K562 (cell line): ENCODE measurements around the gene RNF114. TPM values are rescaled to one million over a fixed set of nuclear protein-coding genes. Genes with fewer than 3 reads are reported as not detected.
A peak's percentile ranks its signal among the peaks of the same experiment; 100 is the strongest.

Source experiments
- ATAC-seq: fragments of 200-7000 bp; cut with Tn5 transposase; 3 replicates; pipeline ENCODE4 v1.9.1; 2020; ENCODE audit warnings: moderate library complexity
- BruUV-seq: library from RNA; stranded (reverse); fragments of 400-500 nt; replicated peaks from 2 replicates; lab custom pipeline; 2021; lab: Mats Ljungman, UMichigan
- CTCF ChIA-PET: fragments of 300-600 bp; formaldehyde crosslinking; extraction: SDS; loops from one replicate; lab custom pipeline; 2021; ENCODE audit warnings: low intra/inter-chr PET ratio; lab: Yijun Ruan, JAX
- POLR2A ChIA-PET: fragments of 300-600, 350-650 bp; sonication (Branson Sonifier 250); formaldehyde crosslinking; extraction: SDS; loops from one replicate; lab custom pipeline; 2021; ENCODE audit warnings: antibody characterized with exemption, inconsistent platforms; lab: Yijun Ruan, JAX
- DNase-seq, 4 experiments: peaks; one replicate each; pipeline versions ENCODE4 v3.0.0 to v3.0.0-alpha.2; 2011 to 2018; ENCODE audit warnings: low spot score in 3 of 4, mixed read lengths in 3 of 4; ENCODE audit errors: extremely low read depth in 1 of 4
- FAIRE-seq: peaks from 2 replicates; lab custom pipeline; 2011; peaks lifted over from hg19 to GRCh38; lab: Jason Lieb, UNC
- H2AFZ ChIP-seq: 2 replicates; pipeline ENCODE4 v1.6.0; 2011; ENCODE audit warnings: low read depth, low read length, control low read depth, inconsistent platforms
- H3K27ac ChIP-seq: fragments of 200-600 bp; 3 replicates; pipeline ENCODE4 v1.8.0; 2011; ENCODE audit warnings: low read depth, mild to moderate bottlenecking, control low read depth, inconsistent platforms, low read length, moderate library complexity, mixed read lengths; ENCODE audit errors: extremely low read depth
- H3K27me3 ChIP-seq, 2 experiments: fragments of 300-600 bp in 1 of 2; 2 replicates in 1 of 2; 3 replicates in 1 of 2; pipeline versions ENCODE4 v1.6.0 to v1.8.0; 2011; ENCODE audit warnings: inconsistent platforms in 2 of 2, low read length in 2 of 2, mild to moderate bottlenecking in 1 of 2, mixed read lengths in 1 of 2, moderate library complexity in 1 of 2; ENCODE audit not compliant: control insufficient read depth in 2 of 2, insufficient read depth in 2 of 2
- H3K36me3 ChIP-seq: fragments of 300-600 bp; 3 replicates; pipeline ENCODE4 v1.8.0; 2011; ENCODE audit warnings: mild to moderate bottlenecking, low read length, inconsistent platforms; ENCODE audit not compliant: control insufficient read depth, insufficient read depth
- H3K4me1 ChIP-seq, 2 experiments: fragments of 200-600 bp in 1 of 2; replicated peaks in 1 of 2; 2 replicates in 1 of 2; 3 replicates in 1 of 2; pipeline versions ENCODE4 v1.5.1 to v1.8.0; 2011; ENCODE audit warnings: inconsistent platforms in 2 of 2, low read length in 2 of 2, mild to moderate bottlenecking in 1 of 2, mixed read lengths in 1 of 2, moderate library complexity in 1 of 2; ENCODE audit not compliant: control insufficient read depth in 2 of 2, insufficient read depth in 2 of 2
- H3K4me2 ChIP-seq: 2 replicates; pipeline ENCODE4 v1.6.1; 2011; ENCODE audit warnings: low read length, control low read depth, inconsistent platforms, mixed read lengths; ENCODE audit not compliant: insufficient read depth
- H3K4me3 ChIP-seq: fragments of 200-600 bp; sonication (generic), shearing (Covaris generic); 2 replicates; pipeline ENCODE4 v1.5.1; 2016; ENCODE audit warnings: control low read depth, inconsistent platforms
- H3K79me2 ChIP-seq: fragments of 200-600 bp; 3 replicates; pipeline ENCODE4 v1.8.0; 2011; ENCODE audit warnings: low read length, inconsistent platforms; ENCODE audit not compliant: control insufficient read depth, insufficient read depth
- H3K9ac ChIP-seq, 2 experiments: 2 replicates each; pipeline versions ENCODE4 v1.6.0 to v1.6.1; 2011; ENCODE audit warnings: low read depth in 2 of 2, low read length in 2 of 2, control low read depth in 1 of 2, inconsistent platforms in 1 of 2, mild to moderate bottlenecking in 1 of 2, mixed read lengths in 1 of 2; ENCODE audit not compliant: insufficient read depth in 1 of 2
- H3K9me1 ChIP-seq: one replicate; pipeline ENCODE4 v1.6.0; 2011; ENCODE audit warnings: inconsistent platforms, mild to moderate bottlenecking, low read length, moderate library complexity; ENCODE audit not compliant: control insufficient read depth, insufficient read depth
- H3K9me3 ChIP-seq: replicated peaks from 2 replicates; pipeline ENCODE4 v1.5.1; 2011; ENCODE audit warnings: low read depth, low read length, inconsistent platforms; ENCODE audit not compliant: control insufficient read depth, insufficient read depth
- H4K20me1 ChIP-seq: replicated peaks from 2 replicates; pipeline ENCODE4 v1.6.1; 2011; ENCODE audit warnings: low read length, inconsistent platforms, mixed read lengths; ENCODE audit not compliant: control insufficient read depth, insufficient read depth
- AFF1 ChIP-seq, 2 experiments: fragments of 450-650 bp; IDR thresholded peaks; 2 replicates each; pipeline ENCODE4 v1.6.1; 2018; ENCODE audit warnings: mild to moderate bottlenecking in 2 of 2, low read depth in 1 of 2; ENCODE audit not compliant: partially characterized antibody in 2 of 2
- ARID1B ChIP-seq: fragments of 450-650 bp; IDR thresholded peaks from 2 replicates; pipeline ENCODE4 v1.6.1; 2016; ENCODE audit warnings: antibody characterized with exemption, mild to moderate bottlenecking, inconsistent platforms
- BRD9 ChIP-seq: fragments of 450-650 bp; IDR thresholded peaks from 2 replicates; pipeline ENCODE4 v1.6.1; 2018; ENCODE audit warnings: low read depth; ENCODE audit not compliant: partially characterized antibody
- JUND ChIP-seq, 2 experiments: IDR thresholded peaks; 2 replicates in 1 of 2; 3 replicates in 1 of 2; pipeline ENCODE4 v1.6.1; 2011; ENCODE audit warnings: borderline replicate concordance in 2 of 2, low read depth in 2 of 2, low read length in 2 of 2, improper control_type of control experiment in 1 of 2, missing biosample characterization in 1 of 2, missing genetic modification characterization in 1 of 2, missing genetic modification reagents in 1 of 2
- PREB ChIP-seq: sonication (generic); formaldehyde crosslinking; IDR thresholded peaks from 2 replicates; pipeline ENCODE4 v1.8.1; 2023; ENCODE audit warnings: mild to moderate bottlenecking, missing genetic modification reagents
- RBM15 ChIP-seq: fragments of 200-400 bp; formaldehyde crosslinking; IDR thresholded peaks from 2 replicates; pipeline ENCODE4 v1.6.1; 2018; ENCODE audit warnings: mild to moderate bottlenecking, low read length, moderate library complexity; ENCODE audit not compliant: insufficient read depth
- SMARCA4 ChIP-seq: fragments of 450-650 bp; IDR thresholded peaks from 2 replicates; pipeline ENCODE4 v1.6.1; 2016
- SMC3 ChIP-seq: conservative IDR thresholded peaks from 2 replicates; pipeline ENCODE4 v1.6.1; 2011; ENCODE audit warnings: low read depth, low read length, improper control_type of control experiment; ENCODE audit not compliant: insufficient read depth
- TCF3 ChIP-seq: sonication (generic); formaldehyde crosslinking; IDR thresholded peaks from 2 replicates; pipeline ENCODE4 v1.4.0; 2020; ENCODE audit warnings: mild to moderate bottlenecking, missing genetic modification reagents
- ZEB2 ChIP-seq: fragments of 450-650 bp; IDR thresholded peaks from 2 replicates; pipeline ENCODE4 v1.6.1; 2016
- ZNF134 ChIP-seq: fragments of 250-450 bp; sonication (Bioruptor Pico); conservative IDR thresholded peaks from 2 replicates; pipeline ENCODE4 v1.4.0; 2020
- WGBS: fragments of 100-300 bp; shearing (Covaris generic); methylation state at CpG from one replicate; pipeline ENCODE4 v1.1.6; 2016; ENCODE audit warnings: low coverage, mixed read lengths; ENCODE audit not compliant: insufficient coverage; ENCODE audit errors: missing lambda C conversion rate; 5-methylcytosine and 5-hydroxymethylcytosine counted together
- in situ Hi-C: fragments of 300-500 bp; cut with MboI; formaldehyde crosslinking; loops from 4 replicates; pipeline ENCODE4 v1.15.0; 2018; ENCODE audit warnings: inconsistent platforms, mixed read lengths
- intact Hi-C: fragments of 100-400 bp; cut with micrococcal nuclease; formaldehyde crosslinking; loops from 2 replicates; pipeline ENCODE4 v1.14.2; 2022
- polyA plus RNA-seq, 8 experiments: library from polyadenylated mRNA; depleted of rRNA in 4 of 8; stranded (reverse) in 5 of 8; unstranded in 3 of 8; fragments of >200 nt; fragmentation: Nextera tagmentation in 2 of 8; fragmentation: Illumina TruSeq in 1 of 8; extraction: Ambion mirVana in 2 of 8; extraction: Trizol in 1 of 8; gene quantifications; 2 replicates each; pipeline versions ENCODE4 v1.2.1 to v1.2.3, GENCODE V29; 2011 to 2014; ENCODE audit warnings: inconsistent platforms in 1 of 8, missing spikeins in 1 of 8
- total RNA-seq, 7 experiments: library from RNA; depleted of rRNA in 6 of 7; stranded (reverse); fragments of >200 nt in 6 of 7; fragmentation: Illumina TruSeq in 2 of 7; extraction: Trizol in 2 of 7; gene quantifications; 2 replicates each; pipeline versions ENCODE4 v1.2.1 to v1.2.3, GENCODE V29; 2011 to 2021; ENCODE audit warnings: low replicate concordance in 1 of 7
- TF ChIP-seq, protein P1 (sequence below), 3 experiments: IDR thresholded peaks in 2 of 3; conservative IDR thresholded peaks in 1 of 3; 2 replicates each; pipeline ENCODE4 v1.5.1; 2011 to 2012; ENCODE audit warnings: low read length in 3 of 3, mild to moderate bottlenecking in 3 of 3, control low read depth in 2 of 3, improper control_type of control experiment in 1 of 3, inconsistent platforms in 1 of 3, low read depth in 1 of 3, mixed read lengths in 1 of 3, moderate library complexity in 1 of 3; ENCODE audit not compliant: insufficient read depth in 2 of 3

RNF114 gene
- total and polyA plus RNA-seq, 9 of the 15 experiments (the other 6 are each of a cell fraction or from before 2014, with no cell fraction given): 38.6 to 111 (median 62.6) TPM

- no peaks in the 10 kb centered on the region for H3K36me3 ChIP-seq
- no peak overlapping the region for H3K4me2 ChIP-seq
- ATAC-seq (peak; percentile 95), DNase-seq (peak; percentile 76 to 88 (median 80)), FAIRE-seq (peak; percentile 83)
- H3K9me3 ChIP-seq: no peaks in the 10 kb centered on the region
- no peaks in the 10 kb centered on the region for H4K20me1 ChIP-seq
- no peaks in the 10 kb centered on the region for H3K27me3 ChIP-seq
- peak overlapping the region; percentile 80 for H2AFZ ChIP-seq
- ChIA-PET POLR2A (interaction anchor here (0.6 kb wide), 1 partner anchor 38 kb away, joined by 3 read pairs; no protein-coding TSS in a partner anchor), CTCF (interaction anchor here (0.5 to 2.1 kb wide), 7 partner anchors 39 to 594 kb away, joined by 3 to 12 read pairs (median 4); no protein-coding TSS in a partner anchor)
- peak overlapping the region in 1 of 2 experiments; percentile 62; a peak in 1 of 4 replicates for H3K9ac ChIP-seq
- no peaks in the 10 kb centered on the region for H3K9me1 ChIP-seq
- no TSS peak for BruUV-seq
- H3K4me1 ChIP-seq: no peaks in the 10 kb centered on the region; a peak in 2 of 5 replicates
- H3K27ac ChIP-seq: no peak overlapping the region
- WGBS: 12% methylated on average over 15 of the region's 15 CpGs
- in situ Hi-C loops: no loop called here
- no peak overlapping the region for H3K4me3 ChIP-seq
- no peaks in the 10 kb centered on the region for H3K79me2 ChIP-seq
- intact Hi-C loops: loop anchor here (2.0 kb wide), 3 partner anchors 14 to 318 kb away; partner anchors contain the start of gene SPATA2
- TF ChIP-seq ARID1B (peak; percentile 33), ZEB2 (no peak), BRD9 (peak; percentile 44), SMC3 (peak; percentile 74), TCF3 (CRISPR knock-in tag) (peak; percentile 43; the same call in 1 of the 2 replicates), SMARCA4 (0 out of 2 replicates have a peak, but pooled peaks have one; percentile 15), JUND (IDR thresholded peaks at IDR 0.05; ENCODE audit: borderline replicate concordance, low read depth, low read length) (peak; percentile 31; the same call in 1 of the 2 replicates), JUND (tag; IDR thresholded peaks at IDR 0.05; ENCODE audit: borderline replicate concordance, low read depth, low read length) (no peak), AFF1 (IDR thresholded peaks at IDR 0.05; ENCODE audit: low read depth in 1 of 2, partially characterized antibody in 2 of 2) (peak in 1 of 2 experiments; percentile 22), RBM15 (no peak), ZNF134 (CRISPR knock-in tag) (no peak), PREB (CRISPR knock-in tag) (no peak)
- TF ChIP-seq, protein P1, sequence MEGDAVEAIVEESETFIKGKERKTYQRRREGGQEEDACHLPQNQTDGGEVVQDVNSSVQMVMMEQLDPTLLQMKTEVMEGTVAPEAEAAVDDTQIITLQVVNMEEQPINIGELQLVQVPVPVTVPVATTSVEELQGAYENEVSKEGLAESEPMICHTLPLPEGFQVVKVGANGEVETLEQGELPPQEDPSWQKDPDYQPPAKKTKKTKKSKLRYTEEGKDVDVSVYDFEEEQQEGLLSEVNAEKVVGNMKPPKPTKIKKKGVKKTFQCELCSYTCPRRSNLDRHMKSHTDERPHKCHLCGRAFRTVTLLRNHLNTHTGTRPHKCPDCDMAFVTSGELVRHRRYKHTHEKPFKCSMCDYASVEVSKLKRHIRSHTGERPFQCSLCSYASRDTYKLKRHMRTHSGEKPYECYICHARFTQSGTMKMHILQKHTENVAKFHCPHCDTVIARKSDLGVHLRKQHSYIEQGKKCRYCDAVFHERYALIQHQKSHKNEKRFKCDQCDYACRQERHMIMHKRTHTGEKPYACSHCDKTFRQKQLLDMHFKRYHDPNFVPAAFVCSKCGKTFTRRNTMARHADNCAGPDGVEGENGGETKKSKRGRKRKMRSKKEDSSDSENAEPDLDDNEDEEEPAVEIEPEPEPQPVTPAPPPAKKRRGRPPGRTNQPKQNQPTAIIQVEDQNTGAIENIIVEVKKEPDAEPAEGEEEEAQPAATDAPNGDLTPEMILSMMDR (IDR thresholded peaks at IDR 0.05 in 2 of 3, conservative IDR thresholded peaks at IDR 0.05 in 1 of 3; ENCODE audit: insufficient read depth in 2 of 3, low read depth in 1 of 3, low read length in 3 of 3): peak; percentile 85 to 95 (median 91)
Measured at GRCh38 chr20:49928411-49929141, 7.6 kb upstream of the RNF114 start.
